Liver (tissue), 9 donors: Measurements from ENCODE around the gene ARID4B. TPM values are rescaled to one million over a fixed set of nuclear protein-coding genes. Genes with fewer than 3 reads are reported as not detected.

Source experiments
- DNase-seq: peaks from one replicate; pipeline ENCODE4 v3.0.0-alpha.2; 2017; ENCODE audit warnings: low spot score
- H3K27ac ChIP-seq, 2 donors: one replicate each; pipeline ENCODE4 v1.7.0; 2013; ENCODE audit warnings: inconsistent platforms in 2 of 2, low read length in 2 of 2, control low read depth in 1 of 2, low read depth in 1 of 2, mild to moderate bottlenecking in 1 of 2
- H3K27me3 ChIP-seq, 4 donors: one replicate each; pipeline versions ENCODE4 v1.6.1 to v1.7.0; 2013; ENCODE audit warnings: low read length in 3 of 4, inconsistent platforms in 1 of 4, mild to moderate bottlenecking in 1 of 4, moderate library complexity in 1 of 4; ENCODE audit not compliant: control insufficient read depth in 4 of 4, insufficient read depth in 4 of 4
- H3K36me3 ChIP-seq, 4 donors: one replicate each; pipeline versions ENCODE4 v1.6.1 to v1.7.0; 2013; ENCODE audit warnings: low read length in 3 of 4, mild to moderate bottlenecking in 3 of 4, low read depth in 1 of 4, moderate library complexity in 1 of 4; ENCODE audit not compliant: control insufficient read depth in 4 of 4, insufficient read depth in 3 of 4
- H3K4me1 ChIP-seq, 4 donors: one replicate each; pipeline versions ENCODE4 v1.6.1 to v1.7.0; 2013; ENCODE audit warnings: low read length in 3 of 4, mild to moderate bottlenecking in 3 of 4, moderate library complexity in 1 of 4; ENCODE audit not compliant: control insufficient read depth in 4 of 4, insufficient read depth in 4 of 4
- H3K4me3 ChIP-seq, 3 donors: one replicate each; pipeline versions ENCODE4 v1.6.1 to v1.7.0; 2013; ENCODE audit warnings: low read length in 3 of 3, control low read depth in 1 of 3, low read depth in 1 of 3, mild to moderate bottlenecking in 1 of 3
- H3K9ac ChIP-seq, 2 donors: one replicate each; pipeline ENCODE4 v1.7.0; 2013; ENCODE audit warnings: low read length in 2 of 2, mild to moderate bottlenecking in 2 of 2, moderate library complexity in 2 of 2, control low read depth in 1 of 2, low read depth in 1 of 2
- H3K9me3 ChIP-seq, 4 donors: one replicate each; pipeline versions ENCODE4 v1.6.1 to v1.7.0; 2013; ENCODE audit warnings: low read length in 3 of 4; ENCODE audit not compliant: control insufficient read depth in 4 of 4
- EGR1 ChIP-seq, 2 donors: IDR thresholded peaks; 2 replicates each; pipeline ENCODE4 v1.6.1; 2016 to 2018; ENCODE audit warnings: antibody characterized with exemption in 2 of 2, low read depth in 2 of 2
- FOXA1 ChIP-seq: IDR thresholded peaks from 2 replicates; pipeline ENCODE4 v1.6.1; 2016; ENCODE audit warnings: antibody characterized with exemption
- FOXA2 ChIP-seq: IDR thresholded peaks from 2 replicates; pipeline ENCODE4 v1.6.1; 2016; ENCODE audit warnings: antibody characterized with exemption
- GABPA ChIP-seq, 2 donors: IDR thresholded peaks in 1 of 2; conservative IDR thresholded peaks in 1 of 2; 2 replicates each; pipeline ENCODE4 v1.6.1; 2016; ENCODE audit warnings: antibody characterized with exemption in 2 of 2, mild to moderate bottlenecking in 1 of 2, moderate library complexity in 1 of 2
- HNF4A ChIP-seq, 2 donors: conservative IDR thresholded peaks; 2 replicates each; pipeline ENCODE4 v1.6.1; 2016; ENCODE audit warnings: antibody characterized with exemption in 2 of 2, mild to moderate bottlenecking in 2 of 2
- HNF4G ChIP-seq: IDR thresholded peaks from 2 replicates; pipeline ENCODE4 v1.6.1; 2016; ENCODE audit warnings: antibody characterized with exemption
- JUND ChIP-seq, 2 donors: IDR thresholded peaks; 2 replicates each; pipeline ENCODE4 v1.6.1; 2016; ENCODE audit warnings: antibody characterized with exemption in 2 of 2
- MAX ChIP-seq: IDR thresholded peaks from 2 replicates; pipeline ENCODE4 v1.6.1; 2016; ENCODE audit warnings: antibody characterized with exemption
- NR2F2 ChIP-seq: IDR thresholded peaks from 2 replicates; pipeline ENCODE4 v1.6.1; 2016; ENCODE audit warnings: antibody characterized with exemption
- RAD21 ChIP-seq, 2 donors: IDR thresholded peaks; 2 replicates each; pipeline ENCODE4 v1.6.1; 2016; ENCODE audit warnings: antibody characterized with exemption in 2 of 2, mild to moderate bottlenecking in 2 of 2
- RXRA ChIP-seq, 2 donors: IDR thresholded peaks; 2 replicates each; pipeline ENCODE4 v1.6.1; 2017 to 2018; ENCODE audit warnings: antibody characterized with exemption in 2 of 2, mild to moderate bottlenecking in 1 of 2
- SP1 ChIP-seq: IDR thresholded peaks from 2 replicates; pipeline ENCODE4 v1.6.1; 2018; ENCODE audit warnings: antibody characterized with exemption, mild to moderate bottlenecking
- TAF1 ChIP-seq: conservative IDR thresholded peaks from 2 replicates; pipeline ENCODE4 v1.6.1; 2016; ENCODE audit warnings: antibody characterized with exemption, mild to moderate bottlenecking
- YY1 ChIP-seq: IDR thresholded peaks from 2 replicates; pipeline ENCODE4 v1.6.1; 2016; ENCODE audit warnings: antibody characterized with exemption, mild to moderate bottlenecking
- WGBS: extraction: QIAGEN DNeasy Blood & Tissue Kit; methylation state at CpG from one replicate; pipeline ENCODE4 v1.1.7; 2013; 5-methylcytosine and 5-hydroxymethylcytosine counted together
- polyA plus RNA-seq, 2 donors: library from polyadenylated mRNA; stranded (reverse) in 1 of 2; unstranded in 1 of 2; fragments of 200-250 nt in 1 of 2; fragments of >200 nt in 1 of 2; fragmentation: Nextera tagmentation in 1 of 2; extraction: Ambion mirVana in 1 of 2; gene quantifications; one replicate each; pipeline versions ENCODE4 v1.2.1 to v1.2.3, GENCODE V29; 2013 to 2015
- total RNA-seq, 2 donors: library from RNA; depleted of rRNA; stranded (reverse); fragments of >200 nt; gene quantifications; one replicate each; pipeline ENCODE4 v1.2.3, GENCODE V29; 2014
- TF ChIP-seq, protein P1 (sequence below): IDR thresholded peaks from 2 replicates; pipeline ENCODE4 v1.6.1; 2016; ENCODE audit warnings: antibody characterized with exemption, mild to moderate bottlenecking
- TF ChIP-seq, protein P2 (sequence below): fragments of 150-350 bp; IDR thresholded peaks from 2 replicates; pipeline ENCODE4 v1.5.1; 2017; ENCODE audit warnings: improper control_type of control experiment, low read depth, low read length; ENCODE audit not compliant: missing input control
- TF ChIP-seq, protein P3 (sequence below): IDR thresholded peaks from 2 replicates; pipeline ENCODE4 v1.6.1; 2016; ENCODE audit warnings: antibody characterized with exemption
- TF ChIP-seq, protein P4 (sequence below): IDR thresholded peaks from 2 replicates; pipeline ENCODE4 v1.6.1; 2016; ENCODE audit warnings: antibody characterized with exemption
- donor health status: healthy.
- donor health status: healthy.
- donor health status: healthy.
- donor health status: healthy.
- donor health status: healthy.

ARID4B gene
- total and polyA plus RNA-seq, 4 donors, result 4.2 to 27.3 (median 21.3) TPM

GRCh38 chr1:235127732-235128455, 200.1 kb downstream of the ARID4B start:
- TF ChIP-seq EGR1 (IDR thresholded peaks at IDR 0.05; ENCODE audit: low read depth in 2 of 2) (no peak), RAD21 (IDR thresholded peaks at IDR 0.05) (no peak), RXRA (IDR thresholded peaks at IDR 0.05) (no peak), GABPA (IDR thresholded peaks at IDR 0.05 in 1 of 2, conservative IDR thresholded peaks at IDR 0.05 in 1 of 2) (no peak), HNF4A (conservative IDR thresholded peaks at IDR 0.05) (no peak)
- H3K36me3 ChIP-seq, result peaks cover 0 to 6% (median under 1%) of the 10 kb centered on the region in 4 donors
- no peaks in the 10 kb centered on the region for H3K9me3 ChIP-seq
- H3K27me3 ChIP-seq, result no peaks in the 10 kb centered on the region
- H3K4me1 ChIP-seq, result peaks cover 2 to 17% (median 11%) of the 10 kb centered on the region in 4 donors
- H3K9ac ChIP-seq, result peak overlapping the region; percentile 94 to 96
- WGBS, result 3% methylated on average over 35 of the region's 35 CpGs
- DNase-seq, result no peak
- H3K4me3 ChIP-seq, result peak overlapping the region; percentile 79 to 97 (median 96)
- peak overlapping the region; percentile 84 to 85 for H3K27ac ChIP-seq

DNA sequence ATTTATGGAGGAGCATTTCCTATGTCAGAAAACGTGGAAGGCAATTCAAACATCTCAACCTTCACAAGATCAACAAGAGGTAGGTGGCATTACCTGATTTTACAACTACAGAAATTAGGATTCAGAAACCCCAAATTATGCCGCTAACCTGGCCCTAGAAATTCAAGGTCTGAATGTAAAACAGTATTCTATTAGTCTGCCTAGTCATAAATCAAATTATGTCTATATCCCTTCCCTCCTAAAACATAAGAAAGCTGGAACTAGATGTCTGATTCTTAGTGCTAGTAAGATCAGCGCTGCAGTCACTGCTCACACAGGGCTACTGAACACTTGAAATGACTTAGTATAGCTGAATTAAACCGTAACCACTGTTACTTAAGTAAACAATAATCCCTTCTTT, 200.8 kb downstream of the ARID4B start:
- no peak for DNase-seq
- 34% methylated on average over 4 of the region's 4 CpGs for WGBS
- peak overlapping the region in 1 of 2 donors; percentile 94 for H3K9ac ChIP-seq
- peaks cover 0 to 2% (median under 1%) of the 10 kb centered on the region in 4 donors for H3K36me3 ChIP-seq
- peak overlapping the region; percentile 79 to 97 (median 96) for H3K4me3 ChIP-seq
- no peak overlapping the region for H3K27ac ChIP-seq
- no peaks in the 10 kb centered on the region for H3K27me3 ChIP-seq
- peaks cover 2 to 17% (median 11%) of the 10 kb centered on the region in 4 donors for H3K4me1 ChIP-seq
- TF ChIP-seq HNF4A (conservative IDR thresholded peaks at IDR 0.05) (no peak), GABPA (IDR thresholded peaks at IDR 0.05 in 1 of 2, conservative IDR thresholded peaks at IDR 0.05 in 1 of 2) (no peak), EGR1 (IDR thresholded peaks at IDR 0.05; ENCODE audit: low read depth in 2 of 2) (no peak), NR2F2 (no peak), FOXA2 (no peak), SP1 (no peak), JUND (IDR thresholded peaks at IDR 0.05) (no peak), TAF1 (no peak), MAX (no peak), YY1 (no peak), RXRA (IDR thresholded peaks at IDR 0.05) (no peak), HNF4G (no peak), RAD21 (IDR thresholded peaks at IDR 0.05) (no peak), FOXA1 (no peak)
- TF ChIP-seq, protein P1, sequence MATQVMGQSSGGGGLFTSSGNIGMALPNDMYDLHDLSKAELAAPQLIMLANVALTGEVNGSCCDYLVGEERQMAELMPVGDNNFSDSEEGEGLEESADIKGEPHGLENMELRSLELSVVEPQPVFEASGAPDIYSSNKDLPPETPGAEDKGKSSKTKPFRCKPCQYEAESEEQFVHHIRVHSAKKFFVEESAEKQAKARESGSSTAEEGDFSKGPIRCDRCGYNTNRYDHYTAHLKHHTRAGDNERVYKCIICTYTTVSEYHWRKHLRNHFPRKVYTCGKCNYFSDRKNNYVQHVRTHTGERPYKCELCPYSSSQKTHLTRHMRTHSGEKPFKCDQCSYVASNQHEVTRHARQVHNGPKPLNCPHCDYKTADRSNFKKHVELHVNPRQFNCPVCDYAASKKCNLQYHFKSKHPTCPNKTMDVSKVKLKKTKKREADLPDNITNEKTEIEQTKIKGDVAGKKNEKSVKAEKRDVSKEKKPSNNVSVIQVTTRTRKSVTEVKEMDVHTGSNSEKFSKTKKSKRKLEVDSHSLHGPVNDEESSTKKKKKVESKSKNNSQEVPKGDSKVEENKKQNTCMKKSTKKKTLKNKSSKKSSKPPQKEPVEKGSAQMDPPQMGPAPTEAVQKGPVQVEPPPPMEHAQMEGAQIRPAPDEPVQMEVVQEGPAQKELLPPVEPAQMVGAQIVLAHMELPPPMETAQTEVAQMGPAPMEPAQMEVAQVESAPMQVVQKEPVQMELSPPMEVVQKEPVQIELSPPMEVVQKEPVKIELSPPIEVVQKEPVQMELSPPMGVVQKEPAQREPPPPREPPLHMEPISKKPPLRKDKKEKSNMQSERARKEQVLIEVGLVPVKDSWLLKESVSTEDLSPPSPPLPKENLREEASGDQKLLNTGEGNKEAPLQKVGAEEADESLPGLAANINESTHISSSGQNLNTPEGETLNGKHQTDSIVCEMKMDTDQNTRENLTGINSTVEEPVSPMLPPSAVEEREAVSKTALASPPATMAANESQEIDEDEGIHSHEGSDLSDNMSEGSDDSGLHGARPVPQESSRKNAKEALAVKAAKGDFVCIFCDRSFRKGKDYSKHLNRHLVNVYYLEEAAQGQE, result no peak
- TF ChIP-seq, protein P2, sequence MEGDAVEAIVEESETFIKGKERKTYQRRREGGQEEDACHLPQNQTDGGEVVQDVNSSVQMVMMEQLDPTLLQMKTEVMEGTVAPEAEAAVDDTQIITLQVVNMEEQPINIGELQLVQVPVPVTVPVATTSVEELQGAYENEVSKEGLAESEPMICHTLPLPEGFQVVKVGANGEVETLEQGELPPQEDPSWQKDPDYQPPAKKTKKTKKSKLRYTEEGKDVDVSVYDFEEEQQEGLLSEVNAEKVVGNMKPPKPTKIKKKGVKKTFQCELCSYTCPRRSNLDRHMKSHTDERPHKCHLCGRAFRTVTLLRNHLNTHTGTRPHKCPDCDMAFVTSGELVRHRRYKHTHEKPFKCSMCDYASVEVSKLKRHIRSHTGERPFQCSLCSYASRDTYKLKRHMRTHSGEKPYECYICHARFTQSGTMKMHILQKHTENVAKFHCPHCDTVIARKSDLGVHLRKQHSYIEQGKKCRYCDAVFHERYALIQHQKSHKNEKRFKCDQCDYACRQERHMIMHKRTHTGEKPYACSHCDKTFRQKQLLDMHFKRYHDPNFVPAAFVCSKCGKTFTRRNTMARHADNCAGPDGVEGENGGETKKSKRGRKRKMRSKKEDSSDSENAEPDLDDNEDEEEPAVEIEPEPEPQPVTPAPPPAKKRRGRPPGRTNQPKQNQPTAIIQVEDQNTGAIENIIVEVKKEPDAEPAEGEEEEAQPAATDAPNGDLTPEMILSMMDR, result no peak
- TF ChIP-seq, protein P3, sequence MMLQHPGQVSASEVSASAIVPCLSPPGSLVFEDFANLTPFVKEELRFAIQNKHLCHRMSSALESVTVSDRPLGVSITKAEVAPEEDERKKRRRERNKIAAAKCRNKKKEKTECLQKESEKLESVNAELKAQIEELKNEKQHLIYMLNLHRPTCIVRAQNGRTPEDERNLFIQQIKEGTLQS, result no peak
- TF ChIP-seq, protein P4, sequence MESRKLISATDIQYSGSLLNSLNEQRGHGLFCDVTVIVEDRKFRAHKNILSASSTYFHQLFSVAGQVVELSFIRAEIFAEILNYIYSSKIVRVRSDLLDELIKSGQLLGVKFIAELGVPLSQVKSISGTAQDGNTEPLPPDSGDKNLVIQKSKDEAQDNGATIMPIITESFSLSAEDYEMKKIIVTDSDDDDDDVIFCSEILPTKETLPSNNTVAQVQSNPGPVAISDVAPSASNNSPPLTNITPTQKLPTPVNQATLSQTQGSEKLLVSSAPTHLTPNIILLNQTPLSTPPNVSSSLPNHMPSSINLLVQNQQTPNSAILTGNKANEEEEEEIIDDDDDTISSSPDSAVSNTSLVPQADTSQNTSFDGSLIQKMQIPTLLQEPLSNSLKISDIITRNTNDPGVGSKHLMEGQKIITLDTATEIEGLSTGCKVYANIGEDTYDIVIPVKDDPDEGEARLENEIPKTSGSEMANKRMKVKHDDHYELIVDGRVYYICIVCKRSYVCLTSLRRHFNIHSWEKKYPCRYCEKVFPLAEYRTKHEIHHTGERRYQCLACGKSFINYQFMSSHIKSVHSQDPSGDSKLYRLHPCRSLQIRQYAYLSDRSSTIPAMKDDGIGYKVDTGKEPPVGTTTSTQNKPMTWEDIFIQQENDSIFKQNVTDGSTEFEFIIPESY, result no peak
- no peaks in the 10 kb centered on the region for H3K9me3 ChIP-seq
